ENCODE data around the gene HPS1.

HPS1 gene

DNA sequence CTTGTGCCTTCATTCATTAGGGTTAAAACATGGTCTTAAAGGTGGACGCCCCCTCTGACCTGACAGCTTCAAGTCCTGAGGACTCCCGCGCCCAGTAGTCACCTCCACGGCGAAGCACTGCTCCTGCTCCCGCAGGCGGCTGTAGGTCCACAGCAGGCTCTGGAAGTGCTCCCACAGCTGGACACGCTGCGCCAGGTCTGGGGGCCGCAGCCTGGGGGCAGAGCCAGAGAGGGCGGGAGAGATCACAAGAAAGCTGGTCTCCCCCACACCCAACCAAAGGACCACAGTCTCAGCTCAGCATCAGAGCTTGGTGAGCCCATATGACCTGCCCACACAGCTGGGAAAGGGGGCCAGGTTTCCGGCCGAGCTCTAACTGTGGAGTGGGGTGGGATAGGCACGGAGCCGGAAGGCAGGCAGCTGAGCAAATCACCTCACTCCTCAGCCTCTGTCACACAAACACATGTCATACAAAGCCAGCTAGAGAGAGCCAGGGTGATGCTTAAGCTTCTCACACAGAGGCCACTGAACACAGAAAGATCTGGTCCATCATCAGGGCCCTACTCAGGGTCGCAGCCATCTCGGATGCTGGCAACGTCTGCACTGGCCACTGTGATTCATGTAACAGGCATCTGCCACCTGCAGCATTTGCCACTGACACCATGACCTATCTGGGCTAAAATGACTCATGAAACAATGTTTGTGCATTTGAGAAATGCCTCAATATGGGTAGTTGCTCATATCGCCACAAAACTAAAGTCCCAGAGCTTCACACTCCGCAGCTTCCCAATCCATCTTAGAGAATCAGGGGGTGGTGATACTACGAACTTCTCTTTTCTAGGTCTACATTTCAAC is 12.6 kb downstream of the HPS1 start:
- H3K4me3 ChIP-seq (replicated peaks in 1 of 2; ENCODE audit: low read depth in 2 of 2, low read length in 2 of 2) = no peak overlapping the region
- DNase-seq (ENCODE audit: low read depth in 2 of 2) = peak in 1 of 2 donors; percentile 64
- TF ChIP-seq, protein P1, sequence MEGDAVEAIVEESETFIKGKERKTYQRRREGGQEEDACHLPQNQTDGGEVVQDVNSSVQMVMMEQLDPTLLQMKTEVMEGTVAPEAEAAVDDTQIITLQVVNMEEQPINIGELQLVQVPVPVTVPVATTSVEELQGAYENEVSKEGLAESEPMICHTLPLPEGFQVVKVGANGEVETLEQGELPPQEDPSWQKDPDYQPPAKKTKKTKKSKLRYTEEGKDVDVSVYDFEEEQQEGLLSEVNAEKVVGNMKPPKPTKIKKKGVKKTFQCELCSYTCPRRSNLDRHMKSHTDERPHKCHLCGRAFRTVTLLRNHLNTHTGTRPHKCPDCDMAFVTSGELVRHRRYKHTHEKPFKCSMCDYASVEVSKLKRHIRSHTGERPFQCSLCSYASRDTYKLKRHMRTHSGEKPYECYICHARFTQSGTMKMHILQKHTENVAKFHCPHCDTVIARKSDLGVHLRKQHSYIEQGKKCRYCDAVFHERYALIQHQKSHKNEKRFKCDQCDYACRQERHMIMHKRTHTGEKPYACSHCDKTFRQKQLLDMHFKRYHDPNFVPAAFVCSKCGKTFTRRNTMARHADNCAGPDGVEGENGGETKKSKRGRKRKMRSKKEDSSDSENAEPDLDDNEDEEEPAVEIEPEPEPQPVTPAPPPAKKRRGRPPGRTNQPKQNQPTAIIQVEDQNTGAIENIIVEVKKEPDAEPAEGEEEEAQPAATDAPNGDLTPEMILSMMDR (IDR thresholded peaks at IDR 0.05; ENCODE audit: low read depth, low read length) = no peak

DNA sequence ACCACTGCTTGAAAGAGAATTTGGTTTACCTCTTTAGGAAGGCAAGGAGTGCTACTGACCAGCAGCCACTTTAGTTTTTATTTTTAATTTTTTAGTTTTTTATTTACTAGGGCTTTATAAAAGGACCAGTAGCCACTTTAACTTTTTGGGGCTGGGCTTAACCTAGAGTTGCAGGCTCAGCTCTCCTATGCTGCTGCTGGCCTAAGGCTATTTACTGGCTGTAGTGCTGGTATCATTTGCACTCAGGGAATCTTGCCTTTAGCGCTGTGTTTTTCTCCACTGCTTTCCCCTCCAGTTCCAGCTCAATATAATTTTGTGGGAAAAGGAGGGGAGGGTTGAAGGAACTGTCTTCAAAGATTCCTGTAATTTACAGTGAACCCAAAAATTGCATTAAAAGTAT is 13.4 kb downstream of the HPS1 start:
- TF ChIP-seq, protein P1 (IDR thresholded peaks at IDR 0.05; ENCODE audit: low read depth, low read length) = no peak
- H3K4me3 ChIP-seq (replicated peaks in 1 of 2; ENCODE audit: low read depth in 2 of 2, low read length in 2 of 2) = no peak overlapping the region

DNA sequence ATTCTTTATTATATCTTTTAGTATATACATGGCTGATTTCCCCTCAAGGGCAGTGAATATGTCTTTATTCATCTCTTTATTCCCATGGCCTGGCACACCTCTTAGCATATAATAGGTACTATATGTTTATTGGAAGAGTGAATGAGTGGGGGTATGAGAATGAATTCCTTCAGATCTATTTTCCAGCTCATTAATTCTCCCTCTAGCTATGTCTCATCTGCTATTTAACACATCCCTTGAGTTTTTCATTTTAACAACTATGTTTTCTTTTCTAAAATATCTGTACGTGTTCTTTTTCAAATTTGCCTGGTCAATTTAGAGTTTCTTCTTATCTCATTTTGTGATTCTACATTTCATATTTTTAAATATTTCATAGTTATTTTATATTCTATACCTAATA is 14.4 kb downstream of the HPS1 start:
- H3K4me3 ChIP-seq (replicated peaks in 1 of 2; ENCODE audit: low read depth in 2 of 2, low read length in 2 of 2) = no peak overlapping the region
- DNase-seq (ENCODE audit: low read depth in 2 of 2) = no peak
- TF ChIP-seq, protein P1 (IDR thresholded peaks at IDR 0.05; ENCODE audit: low read depth, low read length) = no peak

More for the DNA sequence above, 13.4 kb downstream of the HPS1 start:
- no peak for DNase-seq (ENCODE audit: low read depth in 2 of 2)

DNA sequence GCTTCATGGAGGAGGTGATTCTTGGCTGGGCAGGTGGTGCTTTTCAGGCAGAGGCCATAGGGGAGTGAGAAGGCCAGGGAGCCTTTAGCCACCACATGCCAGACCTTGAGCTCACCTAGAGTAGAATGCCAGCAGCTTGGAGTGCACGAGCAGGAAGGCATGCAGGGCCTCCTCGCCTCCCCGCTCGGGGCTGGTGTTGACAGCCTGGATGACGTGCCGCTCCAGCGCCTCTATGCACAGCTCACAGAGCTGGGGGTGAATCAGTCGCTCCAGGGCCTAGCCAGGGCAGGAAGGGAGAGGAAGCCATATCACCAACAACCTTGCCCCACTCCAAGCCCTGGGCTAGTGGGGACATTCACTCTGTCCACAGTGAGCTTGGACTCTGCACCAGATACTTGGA is 15.7 kb downstream of the HPS1 start:
- no peak overlapping the region for H3K4me3 ChIP-seq (replicated peaks in 1 of 2; ENCODE audit: low read depth in 2 of 2, low read length in 2 of 2)
- DNase-seq (ENCODE audit: low read depth in 2 of 2) = no peak
- TF ChIP-seq, protein P1 (IDR thresholded peaks at IDR 0.05; ENCODE audit: low read depth, low read length) = no peak

DNA sequence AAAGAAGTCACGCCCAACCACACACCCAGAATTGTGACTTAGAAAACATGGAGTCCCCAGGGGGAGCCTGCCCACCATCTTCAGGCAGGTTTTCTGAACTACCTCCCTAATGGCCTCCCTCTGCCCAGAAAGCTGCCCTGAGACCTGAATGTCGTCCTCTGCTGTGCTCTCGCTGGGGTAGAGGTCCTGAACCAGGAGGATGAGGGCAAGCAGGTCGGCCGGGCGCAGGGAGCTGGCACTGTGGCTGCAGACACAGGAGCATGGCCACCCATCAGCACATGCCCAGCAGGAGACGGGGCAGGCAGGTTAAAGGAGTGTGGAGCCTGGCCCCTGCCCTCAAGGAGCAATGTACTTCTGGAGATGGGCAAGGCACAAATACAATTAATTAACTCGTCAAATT is 16.3 kb downstream of the HPS1 start:
- no peak overlapping the region for H3K4me3 ChIP-seq (replicated peaks in 1 of 2; ENCODE audit: low read depth in 2 of 2, low read length in 2 of 2)
- DNase-seq (ENCODE audit: low read depth in 2 of 2) = no peak
- TF ChIP-seq, protein P1 (IDR thresholded peaks at IDR 0.05; ENCODE audit: low read depth, low read length) = no peak

DNA sequence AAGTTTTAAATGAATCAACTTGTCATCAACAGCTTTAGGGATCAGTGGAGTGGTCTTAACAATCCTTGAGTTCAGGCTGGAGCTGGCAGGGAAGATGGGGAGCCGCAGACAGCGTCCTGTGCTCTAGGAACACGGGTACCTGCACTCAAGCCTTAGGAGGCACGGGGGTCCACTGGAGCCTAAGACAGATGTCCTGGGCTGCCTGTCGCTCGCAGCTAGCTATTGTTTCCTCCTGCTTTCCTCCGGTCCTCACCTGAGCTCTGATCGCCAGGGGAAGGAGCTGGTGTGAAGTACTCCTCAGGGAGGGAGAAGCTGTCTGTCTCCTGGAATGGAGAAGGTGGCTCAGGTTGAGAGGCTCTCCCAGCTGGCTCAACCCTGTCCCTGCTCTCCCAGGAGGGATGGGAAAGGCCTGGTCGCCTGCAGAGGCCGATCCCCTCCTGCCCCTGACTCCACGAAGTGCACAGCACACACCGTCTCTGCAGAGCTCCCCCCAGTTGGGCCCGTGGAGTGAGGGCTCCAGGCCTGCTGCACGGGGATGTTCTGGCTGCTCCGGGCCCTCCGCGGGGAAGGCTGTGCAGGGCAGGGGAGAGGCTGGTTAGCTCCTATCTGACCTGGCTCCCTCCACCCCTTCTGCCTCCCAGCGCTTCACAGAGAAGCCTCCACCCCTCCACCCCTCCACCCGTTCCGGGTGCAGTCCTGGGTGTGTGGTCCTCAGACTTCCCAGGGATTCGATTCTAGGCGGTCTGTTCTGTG is 17.2 kb downstream of the HPS1 start:
- no peak for DNase-seq (ENCODE audit: low read depth in 2 of 2)
- TF ChIP-seq, protein P1 (IDR thresholded peaks at IDR 0.05; ENCODE audit: low read depth, low read length) = no peak
- H3K4me3 ChIP-seq (replicated peaks in 1 of 2; ENCODE audit: low read depth in 2 of 2, low read length in 2 of 2) = no peak overlapping the region

Measured in cardiac fibroblast (primary cell).